GM19463 (cell line): ENCODE measurements around the gene NLRC3.
"Not testable (repeated sequence)": the region's sequence is repeated elsewhere in the genome, so short reads cannot be mapped to it uniquely, and the experiment has no call there.

Experiments
- ATAC-seq: cut with Tn5 transposase; IDR thresholded peaks from one replicate; pipeline ENCODE4 v1.9.1; 2021; ENCODE audit warnings: mild to moderate bottlenecking, moderate library complexity; ENCODE audit not compliant: unreplicated experiment

Gene NLRC3

GRCh38 chr16:3550851-3551847, 26.1 kb downstream of the NLRC3 start:
- ATAC-seq: no peak

- no peak for ATAC-seq
These were observed 27.3 kb downstream of the NLRC3 start for GRCh38 chr16:3549906-3550305.

- no peak for ATAC-seq
These were observed 28.3 kb downstream of the NLRC3 start for GRCh38 chr16:3548859-3549258.

GRCh38 chr16:3548445-3548844, 28.8 kb downstream of the NLRC3 start:
- no peak for ATAC-seq

GRCh38 chr16:3546986-3547682, 30.1 kb downstream of the NLRC3 start:
- no peak for ATAC-seq

GRCh38 chr16:3542601-3543373, 34.4 kb downstream of the NLRC3 start:
- no peak for ATAC-seq

GRCh38 chr16:3541527-3542155, 35.6 kb downstream of the NLRC3 start:
- no peak for ATAC-seq

- ATAC-seq: no peak
These were observed 39.0 kb downstream of the NLRC3 start for GRCh38 chr16:3538222-3538621.

GRCh38 chr16:3536851-3537250, 40.4 kb downstream of the NLRC3 start:
- no peak for ATAC-seq

- ATAC-seq: no peak
These were observed 40.9 kb downstream of the NLRC3 start for GRCh38 chr16:3536271-3536731.

GRCh38 chr16:3534126-3534525, 43.1 kb downstream of the NLRC3 start:
- ATAC-seq: no peak

- ATAC-seq: no peak
These were observed 44.5 kb downstream of the NLRC3 start for GRCh38 chr16:3532741-3533140.

GRCh38 chr16:3530371-3530914, 46.8 kb downstream of the NLRC3 start:
- no peak for ATAC-seq

- no peak for ATAC-seq
These were observed 48.0 kb downstream of the NLRC3 start for GRCh38 chr16:3529175-3529574.

- no peak for ATAC-seq
These were observed 48.8 kb downstream of the NLRC3 start for GRCh38 chr16:3528406-3528805.

- not testable (repeated sequence) for ATAC-seq
These were observed 49.9 kb downstream of the NLRC3 start for GRCh38 chr16:3527216-3527829.

- ATAC-seq: no peak
These were observed 51.3 kb downstream of the NLRC3 start for GRCh38 chr16:3525951-3526350.

- ATAC-seq: no peak
These were observed 53.9 kb downstream of the NLRC3 start for GRCh38 chr16:3523281-3523680.

GRCh38 chr16:3520841-3521240, 56.4 kb downstream of the NLRC3 start:
- no peak for ATAC-seq

GRCh38 chr16:3520413-3520812, 56.8 kb downstream of the NLRC3 start:
- ATAC-seq: no peak
